Testis (tissue), 3 donors: ENCODE results near the gene SAV1. TPM values are rescaled to one million over a fixed set of nuclear protein-coding genes. Genes with fewer than 3 reads are reported as not detected.
"Not testable (repeated sequence)": the region's sequence is repeated elsewhere in the genome, so short reads cannot be mapped to it uniquely, and the experiment has no call there.

Experiments used
- DNase-seq: peaks from one replicate; pipeline ENCODE4 v3.0.0-alpha.2; 2019
- H3K27ac ChIP-seq, 2 donors: fragments of 200-600 bp; sonication (generic); one replicate each; pipeline ENCODE4 v1.5.1; 2019
- H3K27me3 ChIP-seq: fragments of 200-600 bp; sonication (generic); one replicate; pipeline ENCODE4 v1.5.1; 2019
- H3K36me3 ChIP-seq: fragments of 200-600 bp; sonication (generic); one replicate; pipeline ENCODE4 v1.5.1; 2017; ENCODE audit warnings: low read depth; ENCODE audit errors: missing control alignments
- H3K4me1 ChIP-seq: fragments of 200-600 bp; sonication (generic); one replicate; pipeline ENCODE4 v1.5.1; 2019
- H3K4me3 ChIP-seq, 2 donors: fragments of 200-600 bp; sonication (generic); one replicate each; pipeline ENCODE4 v1.5.1; 2017 to 2019
- H3K9me3 ChIP-seq: fragments of 200-600 bp; sonication (generic); one replicate; pipeline ENCODE4 v1.5.1; 2017
- CTCF ChIP-seq, 3 experiments: fragments of 450-650 bp in 2 of 3; fragments of 200-600 bp in 1 of 3; sonication (generic) in 1 of 3; IDR thresholded peaks; one replicate each; pipeline ENCODE4 v1.5.1; 2016 to 2019; ENCODE audit warnings: antibody characterized with exemption in 3 of 3, mild to moderate bottlenecking in 2 of 3, moderate library complexity in 1 of 3
- POLR2A ChIP-seq: fragments of 450-650 bp; IDR thresholded peaks from one replicate; pipeline ENCODE4 v1.6.1; 2017; ENCODE audit warnings: antibody characterized with exemption, mild to moderate bottlenecking, moderate library complexity
- WGBS, 2 donors: methylation state at CpG; one replicate each; pipeline ENCODE4 v1.1.5; 2018; 5-methylcytosine and 5-hydroxymethylcytosine counted together
- intact Hi-C: fragments of 100-400 bp; cut with DNase I; formaldehyde crosslinking; loops from one replicate; pipeline ENCODE4 v1.15.1; 2023; ENCODE audit warnings: low total_unique reads
- polyA plus RNA-seq: library from polyadenylated mRNA; stranded (reverse); fragments of 350-450 nt; fragmentation: Illumina TruSeq; extraction: RNeasy Lipid Tissue Mini Kit (QIAGEN cat#74804); gene quantifications from one replicate; pipeline ENCODE4 v1.2.3, GENCODE V29; 2014; ENCODE audit warnings: low read depth, low replicate concordance; ENCODE audit not compliant: insufficient read depth
- total RNA-seq, 2 donors: library from RNA; depleted of rRNA; stranded (reverse); fragments of >200 nt; gene quantifications; one replicate each; pipeline ENCODE4 v1.2.3, GENCODE V29; 2016

The SAV1 gene
- total and polyA plus RNA-seq, 3 donors from 2014 or later: 40.4 to 53.5 (median 40.9) TPM

GRCh38 chr14:50667684-50667995, 466 bp downstream of the SAV1 start:
- WGBS, 2 donors: 0 to 1% methylated on average over 16 to 25 of the region's 25 CpGs
- Histone ChIP-seq H3K4me1 (peaks cover 10% of the 10 kb centered on the region), H3K9me3 (no peaks in the 10 kb centered on the region), H3K27me3 (no peaks in the 10 kb centered on the region), H3K36me3 (no peaks in the 10 kb centered on the region), H3K4me3 (peak overlapping the region; percentile 79 to 93), H3K27ac (peak overlapping the region; percentile 95 to 98)
- intact Hi-C loops: no loop called here
- no peak for TF ChIP-seq POLR2A
- TF ChIP-seq CTCF (IDR thresholded peaks at IDR 0.05): no peak
- DNase-seq: peak; percentile 66

GRCh38 chr14:50666772-50667683, 1.1 kb downstream of the SAV1 start:
- Histone ChIP-seq H3K4me3 (peak overlapping the region; percentile 79 to 93), H3K27me3 (no peaks in the 10 kb centered on the region), H3K4me1 (peaks cover 10% of the 10 kb centered on the region), H3K27ac (peak overlapping the region; percentile 95 to 98), H3K36me3 (no peaks in the 10 kb centered on the region), H3K9me3 (no peaks in the 10 kb centered on the region)
- TF ChIP-seq CTCF (IDR thresholded peaks at IDR 0.05) (no peak), POLR2A (peak; percentile 55)
- 2% methylated on average over 20 of the region's 20 CpGs for WGBS, 2 donors
- DNase-seq: peak; percentile 77
- intact Hi-C loops: no loop called here

GRCh38 chr14:50665300-50665699, 2.8 kb downstream of the SAV1 start:
- H3K4me3 ChIP-seq, H3K4me1 ChIP-seq, H3K27me3 ChIP-seq, DNase-seq, intact Hi-C loops, H3K9me3 ChIP-seq, H3K36me3 ChIP-seq, H3K27ac ChIP-seq: not testable (repeated sequence)
- 56 to 69% methylated on average over 5 of the region's 5 CpGs for WGBS, 2 donors

- intact Hi-C loops, H3K4me1 ChIP-seq, H3K27ac ChIP-seq, H3K27me3 ChIP-seq, DNase-seq, H3K4me3 ChIP-seq, H3K36me3 ChIP-seq, H3K9me3 ChIP-seq: not testable (repeated sequence)
- 80 to 87% methylated on average over 2 of the region's 2 CpGs for WGBS, 2 donors
These were observed 3.5 kb downstream of the SAV1 start for GRCh38 chr14:50664579-50664978.

- H3K4me3 ChIP-seq: no peak overlapping the region
- H3K36me3 ChIP-seq: no peaks in the 10 kb centered on the region
- no peaks in the 10 kb centered on the region for H3K9me3 ChIP-seq
- intact Hi-C loops: no loop called here
- TF ChIP-seq POLR2A (no peak), CTCF (IDR thresholded peaks at IDR 0.05) (no peak)
- DNase-seq: no peak
- no peaks in the 10 kb centered on the region for H3K27me3 ChIP-seq
- H3K4me1 ChIP-seq: peaks cover 26% of the 10 kb centered on the region
- WGBS, 2 donors: 76 to 84% methylated on average over 6 of the region's 6 CpGs
- no peak overlapping the region for H3K27ac ChIP-seq
These were observed 8.7 kb downstream of the SAV1 start for GRCh38 chr14:50659327-50659974.
